GM18873 (cell line): Measurements from ENCODE around the gene TC2N.
"Not testable (repeated sequence)": the region's sequence is repeated elsewhere in the genome, so short reads cannot be mapped to it uniquely, and the experiment has no call there.

Experiments
- ATAC-seq: cut with Tn5 transposase; IDR thresholded peaks from one replicate; pipeline ENCODE4 v1.9.1; 2021; ENCODE audit warnings: mild to moderate bottlenecking, moderate library complexity, moderate number of reproducible peaks; ENCODE audit not compliant: unreplicated experiment, low FRiP score

TC2N gene

DNA sequence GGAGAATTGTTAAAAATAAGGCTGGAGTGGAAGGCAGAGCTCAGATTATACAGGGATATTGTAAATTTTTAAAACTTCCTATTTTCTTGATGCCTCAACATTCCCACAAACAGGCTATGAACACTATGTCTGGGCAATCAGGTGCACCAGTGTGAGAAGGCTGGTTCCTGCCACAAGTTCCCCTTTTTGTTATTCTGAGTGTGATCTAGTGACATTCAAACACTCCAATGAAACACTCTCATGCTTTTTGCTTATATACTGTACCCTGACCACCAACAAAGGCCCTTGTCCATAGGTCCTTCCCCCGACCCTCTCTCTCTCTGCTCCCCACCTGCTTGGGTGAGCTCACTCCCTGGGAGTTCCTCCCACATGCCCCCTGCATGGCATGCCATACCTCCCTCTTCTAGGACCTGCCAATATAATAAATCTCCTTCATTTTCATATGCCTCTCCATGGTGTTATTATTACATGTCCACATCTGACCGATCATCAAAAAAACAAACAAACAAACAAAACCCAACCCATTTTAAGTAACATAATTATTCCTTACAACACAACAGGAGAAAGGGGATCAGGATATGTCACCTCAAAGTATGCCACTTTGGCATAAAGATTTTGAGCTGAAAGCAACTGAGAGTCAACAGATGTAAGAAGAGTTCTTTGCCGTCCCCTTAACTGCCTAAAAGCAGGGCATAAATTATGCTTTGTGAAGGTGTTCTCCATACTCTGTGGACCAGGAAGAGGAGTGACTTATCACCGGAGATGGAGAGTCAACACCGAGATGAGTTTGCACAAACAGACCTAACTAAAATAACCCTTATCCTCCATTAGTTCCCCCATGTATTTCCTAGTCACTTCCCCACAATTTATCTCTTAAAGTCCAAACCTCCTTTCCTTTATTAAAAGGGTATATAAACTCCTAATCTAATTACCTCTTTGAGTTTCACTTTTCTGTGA lies 92.9 kb downstream of the TC2N start:
- no peak for ATAC-seq

GRCh38 chr14:91770185-91770584 lies 97.2 kb downstream of the TC2N start:
- ATAC-seq: no peak

GRCh38 chr14:91755570-91756295 lies 111.6 kb downstream of the TC2N start:
- ATAC-seq: no peak

DNA sequence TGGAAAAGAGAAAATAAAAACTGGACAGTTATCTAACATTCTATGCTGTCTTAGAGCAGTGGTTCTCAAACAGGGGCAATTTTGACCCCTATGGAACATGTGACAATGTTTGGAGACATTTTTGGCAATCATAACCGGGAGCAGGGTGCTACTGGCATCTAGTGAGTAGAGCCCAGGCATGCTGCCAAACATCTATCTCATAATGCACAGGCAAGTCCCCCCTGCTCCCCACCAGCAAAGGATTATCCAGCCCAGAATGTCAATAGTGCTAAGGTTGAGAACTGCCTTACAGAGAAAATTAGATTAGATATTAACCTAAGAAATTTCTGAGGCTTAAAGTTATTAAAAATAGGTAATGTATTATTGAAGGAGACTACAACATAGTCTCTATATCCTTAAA lies 112.5 kb downstream of the TC2N start:
- no peak for ATAC-seq

GRCh38 chr14:91754185-91754584 lies 113.2 kb downstream of the TC2N start:
- ATAC-seq: no peak

DNA sequence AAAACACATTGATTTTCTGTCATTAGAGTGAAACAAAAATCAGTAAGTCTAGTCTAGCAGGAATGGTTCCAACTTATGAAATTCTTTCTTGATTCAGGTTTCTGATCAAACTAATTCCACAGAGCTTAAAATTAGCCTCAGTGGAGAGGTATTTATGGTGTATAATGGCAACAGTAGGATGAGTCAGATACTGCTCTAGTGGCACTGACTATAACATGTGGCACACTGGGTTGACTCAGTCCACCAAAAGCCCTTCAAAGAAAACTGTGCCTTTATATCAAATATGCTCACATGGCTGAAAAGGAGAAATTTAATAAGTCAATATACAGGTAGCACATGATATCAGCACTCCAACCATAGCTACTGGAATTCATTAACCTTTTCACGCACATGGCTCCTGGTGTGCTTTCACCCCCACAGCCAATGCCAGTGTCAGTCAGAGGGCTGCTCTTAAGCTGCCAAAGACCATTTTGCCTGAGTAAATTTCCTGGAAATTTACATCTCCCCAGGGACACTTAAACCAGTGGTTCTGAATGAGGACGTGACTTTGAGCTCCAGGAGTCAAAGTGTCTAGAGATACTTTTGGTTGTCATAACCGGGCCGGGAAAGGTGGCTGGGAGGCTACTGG lies 113.7 kb downstream of the TC2N start:
- no peak for ATAC-seq

GRCh38 chr14:91752961-91753360 lies 114.4 kb downstream of the TC2N start:
- ATAC-seq: no peak

DNA sequence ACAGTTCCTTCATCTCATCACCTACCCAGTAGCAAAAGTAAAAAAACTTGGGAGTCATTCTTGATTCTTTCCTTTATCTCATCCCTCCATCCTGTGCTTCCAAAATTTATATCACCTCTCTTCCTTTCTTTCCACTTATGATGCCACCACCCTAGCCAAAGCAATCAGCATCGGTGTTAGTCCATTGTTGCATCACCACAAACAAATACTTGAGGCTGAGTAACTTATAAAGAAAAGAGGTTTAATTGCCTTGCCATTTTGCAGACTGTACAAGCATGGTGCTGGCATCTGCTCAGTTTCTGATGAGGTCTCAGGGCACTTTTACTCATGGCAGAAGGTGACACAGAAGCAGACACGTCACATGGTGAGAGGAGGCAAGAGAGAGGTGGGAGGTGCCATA lies 115.6 kb downstream of the TC2N start:
- ATAC-seq: no peak

DNA sequence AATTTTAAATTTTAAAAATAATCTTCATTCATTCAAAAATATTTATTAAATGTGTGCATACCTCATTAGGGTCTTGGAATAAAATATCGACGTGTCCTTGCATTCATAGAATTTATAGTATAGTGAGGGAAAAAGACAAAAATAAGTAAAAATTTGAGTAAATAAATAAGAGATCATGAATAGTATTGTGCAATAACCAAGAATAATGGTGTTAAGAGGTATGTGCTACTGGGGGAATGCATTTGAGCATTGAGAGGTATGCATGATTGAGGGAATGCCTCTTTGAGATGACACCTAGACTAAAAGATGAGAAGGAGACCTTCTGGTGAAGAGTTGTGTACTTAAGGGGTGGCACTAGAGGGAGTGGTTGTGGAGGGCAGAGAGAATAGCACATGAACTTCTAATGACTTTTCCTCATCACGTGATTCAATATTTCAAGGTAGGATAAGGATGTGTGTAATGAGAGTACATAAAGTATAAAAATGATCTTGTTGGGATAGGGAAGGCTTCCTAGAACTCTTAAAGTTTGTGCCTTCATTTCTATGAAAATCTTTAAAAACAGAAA lies 116.6 kb downstream of the TC2N start:
- no peak for ATAC-seq

DNA sequence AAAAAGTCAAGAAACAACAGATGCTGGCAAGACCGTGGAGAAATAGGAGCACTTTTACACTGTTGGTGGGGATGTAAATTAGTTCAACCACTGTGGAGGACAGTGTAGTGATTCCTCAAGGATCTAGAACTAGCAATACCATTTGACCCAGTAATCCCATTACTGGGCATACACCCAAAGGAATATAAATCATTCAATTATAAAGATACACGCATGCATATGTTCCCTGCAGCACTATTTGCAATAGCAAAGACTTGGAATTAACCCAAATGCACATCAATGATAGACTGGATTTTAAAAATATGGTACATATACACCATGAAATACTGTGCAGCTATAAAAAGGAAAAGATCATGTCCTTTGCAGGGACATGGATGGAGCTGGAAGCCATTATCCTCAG lies 117.5 kb downstream of the TC2N start:
- ATAC-seq: no peak

- no peak for ATAC-seq
Measured at GRCh38 chr14:91748049-91748448, 119.3 kb downstream of the TC2N start.

DNA sequence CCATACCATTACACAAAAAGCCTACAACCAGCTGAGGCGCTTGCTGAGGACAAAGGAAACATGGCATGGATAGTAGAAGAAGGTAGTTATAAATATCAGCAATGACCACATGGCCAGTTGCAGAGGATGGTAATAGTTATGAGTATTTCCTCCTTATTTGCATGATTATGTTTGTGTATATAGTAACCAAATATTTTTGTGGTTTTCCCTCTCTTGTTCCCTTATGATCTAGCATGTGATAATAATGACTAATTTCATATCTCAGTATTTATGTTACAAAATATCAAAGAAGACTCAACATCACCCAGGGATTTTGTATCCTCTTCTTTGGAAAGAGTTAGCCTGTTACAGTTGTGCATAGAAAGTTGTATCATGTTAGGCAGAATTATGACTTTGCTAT lies 122.0 kb downstream of the TC2N start:
- no peak for ATAC-seq

GRCh38 chr14:91744068-91744480 lies 123.3 kb downstream of the TC2N start:
- no peak for ATAC-seq

- ATAC-seq: no peak
Measured at GRCh38 chr14:91743305-91743653, 124.1 kb downstream of the TC2N start.

DNA sequence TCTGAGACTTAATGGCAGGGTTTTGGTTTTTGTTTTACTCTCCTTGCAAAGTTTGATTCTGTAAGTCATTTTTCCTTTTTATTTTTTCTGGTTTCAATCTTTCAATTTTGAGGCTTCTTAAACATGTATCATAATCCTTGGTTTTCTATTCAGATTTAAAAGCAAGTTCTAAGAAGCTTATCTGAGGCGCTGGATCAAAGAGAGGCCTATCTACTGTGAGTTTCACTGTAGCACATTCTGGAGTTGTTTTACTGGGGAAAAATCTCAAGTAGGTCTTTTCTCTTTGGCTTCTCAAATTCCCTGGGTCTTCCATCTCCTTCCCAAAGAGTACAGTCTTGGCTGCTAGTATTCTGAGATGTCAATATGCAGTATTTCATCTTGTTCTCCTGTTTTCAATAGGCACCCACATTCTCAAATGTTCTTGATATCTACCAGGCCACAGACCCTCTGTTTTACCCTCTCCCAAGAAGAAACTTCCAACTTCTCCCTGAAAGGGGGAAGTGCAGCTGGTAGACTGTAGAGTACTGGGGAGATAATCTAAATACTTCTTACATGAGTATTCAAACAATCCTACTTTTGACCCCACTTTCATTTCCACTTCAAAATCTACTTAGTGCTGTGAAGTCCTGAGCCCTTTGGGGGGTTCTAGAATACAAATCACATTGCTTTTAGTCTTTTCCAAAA lies 124.6 kb downstream of the TC2N start:
- no peak for ATAC-seq

DNA sequence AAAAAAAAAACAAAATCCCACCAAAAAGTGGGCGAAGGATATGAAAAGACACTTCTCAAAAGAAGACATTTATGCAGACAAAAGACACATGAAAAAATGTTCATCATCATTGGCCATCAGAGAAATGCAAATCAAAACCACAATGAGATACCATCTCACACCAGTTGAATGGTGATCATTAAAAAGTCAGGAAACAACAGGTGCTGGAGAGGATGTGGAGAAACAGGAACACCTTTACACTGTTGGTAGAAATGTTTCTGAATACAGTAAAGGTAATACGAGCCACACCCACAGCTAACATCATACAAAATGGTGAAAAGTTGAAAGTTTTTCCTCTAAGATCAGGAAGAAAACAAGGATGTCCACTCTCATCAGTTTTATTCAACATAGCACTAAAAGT lies 127.5 kb downstream of the TC2N start:
- not testable (repeated sequence) for ATAC-seq

GRCh38 chr14:91737619-91738018 lies 129.7 kb downstream of the TC2N start:
- ATAC-seq: no peak

- no peak for ATAC-seq
Measured at GRCh38 chr14:91732859-91733477, 134.4 kb downstream of the TC2N start.

DNA sequence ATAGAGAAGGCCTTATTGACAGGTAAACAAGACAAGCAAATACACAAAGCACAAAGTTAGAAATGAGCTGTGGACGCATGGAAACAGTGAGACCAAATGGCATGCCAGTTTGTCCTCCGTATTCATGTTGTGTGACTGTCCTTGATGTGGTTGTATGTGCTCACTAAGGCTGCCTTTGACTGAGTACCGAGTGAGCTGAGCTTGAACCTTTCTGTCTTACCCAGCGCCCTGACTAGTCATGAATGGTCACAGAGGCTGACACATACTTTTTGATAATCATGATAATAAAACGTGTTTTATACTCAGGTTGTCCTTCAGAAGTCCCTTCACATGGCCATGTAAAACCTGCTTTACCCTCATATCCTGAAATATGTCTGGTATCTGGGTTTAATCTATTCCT lies 134.9 kb downstream of the TC2N start:
- no peak for ATAC-seq

DNA sequence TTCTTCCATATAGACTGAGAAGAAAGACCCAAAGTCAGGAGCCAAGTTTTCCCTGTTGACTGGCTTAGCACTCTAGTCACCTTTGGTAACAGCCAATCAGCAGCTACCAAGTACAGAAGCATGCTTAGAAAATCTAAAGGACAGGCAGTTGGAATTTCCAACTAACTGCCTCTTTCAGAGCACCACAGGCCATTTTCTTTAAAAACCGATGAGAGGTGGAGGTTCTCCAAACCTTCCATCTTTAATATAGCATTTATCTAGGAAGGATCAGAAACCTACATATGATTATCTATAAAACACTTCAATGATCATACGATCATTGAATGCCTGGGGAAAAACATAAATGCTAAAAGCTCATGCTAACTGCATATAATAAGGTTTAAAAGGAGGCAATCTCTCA lies 135.3 kb downstream of the TC2N start, which contains the start of gene CATSPERB:
TSS of gene CATSPERB (minus strand) at position 101 of the 400 bp plus-strand sequence. CDS start 2,607 bp downstream, outside the sequence.
- ATAC-seq: no peak
